AG09309 (cell line): ENCODE results near the gene KIF1B.
A peak's percentile ranks its signal among the peaks of the same experiment; 100 is the strongest.

ENCODE experiments used
- DNase-seq: peaks from one replicate; pipeline ENCODE4 v3.0.0-alpha.2; 2010; ENCODE audit warnings: low read depth
- H3K4me3 ChIP-seq: 2 replicates; pipeline ENCODE4 v1.5.1; 2011; ENCODE audit warnings: mild to moderate bottlenecking, low read depth, low read length, moderate library complexity; ENCODE audit not compliant: control insufficient read depth
- CTCF ChIP-seq: IDR thresholded peaks from 2 replicates; pipeline ENCODE4 v1.5.1; 2011; ENCODE audit warnings: mild to moderate bottlenecking, low read depth, low read length, inconsistent platforms; ENCODE audit not compliant: insufficient read depth, control insufficient read depth; ENCODE audit errors: missing control alignments

The KIF1B gene

GRCh38 chr1:10229903-10230302 is 19.5 kb downstream of the KIF1B start:
- H3K4me3 ChIP-seq, result no peak overlapping the region
- no peak for TF ChIP-seq CTCF
- no peak for DNase-seq

GRCh38 chr1:10232163-10232562 is 21.8 kb downstream of the KIF1B start:
- TF ChIP-seq CTCF, result no peak
- DNase-seq, result no peak
- no peak overlapping the region for H3K4me3 ChIP-seq

- no peak for TF ChIP-seq CTCF
- H3K4me3 ChIP-seq, result no peak overlapping the region
- DNase-seq, result peak; percentile 48
Measured at GRCh38 chr1:10236405-10237156, 26.2 kb downstream of the KIF1B start.

GRCh38 chr1:10237157-10237539 is 26.8 kb downstream of the KIF1B start:
- H3K4me3 ChIP-seq, result no peak overlapping the region
- TF ChIP-seq CTCF, result no peak
- DNase-seq, result no peak

GRCh38 chr1:10242135-10242534 is 31.8 kb downstream of the KIF1B start:
- TF ChIP-seq CTCF, result no peak
- no peak for DNase-seq
- H3K4me3 ChIP-seq, result no peak overlapping the region

GRCh38 chr1:10242811-10243210 is 32.4 kb downstream of the KIF1B start:
- no peak for DNase-seq
- H3K4me3 ChIP-seq, result no peak overlapping the region
- TF ChIP-seq CTCF, result no peak
